HepG2 (cell line): ENCODE results near the gene WIPF2. TPM values are rescaled to one million over a fixed set of nuclear protein-coding genes. Genes with fewer than 3 reads are reported as not detected.

Experiments used
- ATAC-seq: fragments of 200-7000 bp; cut with Tn5 transposase; 3 replicates; pipeline ENCODE4 v1.9.1; 2020; ENCODE audit warnings: mild to moderate bottlenecking, moderate library complexity
- BruUV-seq: library from RNA; stranded (reverse); fragments of 400-500 nt; replicated peaks from 2 replicates; lab custom pipeline; 2021; lab: Mats Ljungman, UMichigan
- CTCF ChIA-PET: fragments of 300-600 bp; formaldehyde crosslinking; extraction: SDS; loops from one replicate; lab custom pipeline; 2021; ENCODE audit warnings: low total read pairs, inconsistent platforms, low intra/inter-chr PET ratio; lab: Yijun Ruan, JAX
- POLR2A ChIA-PET: fragments of 350-600 bp; sonication (Branson Sonifier 250); formaldehyde crosslinking; loops from one replicate; lab custom pipeline; 2020; ENCODE audit warnings: antibody characterized with exemption, inconsistent platforms; lab: Yijun Ruan, JAX
- DNase-seq: peaks from one replicate; pipeline ENCODE4 v3.0.0-alpha.2; 2015; ENCODE audit warnings: low spot score
- FAIRE-seq: peaks from 3 replicates; lab custom pipeline; 2011; peaks lifted over from hg19 to GRCh38; lab: Jason Lieb, UNC
- H2AFZ ChIP-seq: one replicate; pipeline ENCODE4 v1.6.1; 2011; ENCODE audit warnings: low read length, inconsistent platforms
- H3K27ac ChIP-seq: fragments of 300-600 bp; 3 replicates; pipeline ENCODE4 v1.8.0; 2011; ENCODE audit warnings: mixed run types, mild to moderate bottlenecking, mixed read lengths, low read length, inconsistent platforms; ENCODE audit not compliant: insufficient read depth; ENCODE audit errors: extremely low read length
- H3K27me3 ChIP-seq, 2 experiments: fragments of 200-600 bp in 1 of 2; 2 replicates in 1 of 2; 3 replicates in 1 of 2; pipeline versions ENCODE4 v1.6.0 to v1.8.0; 2011; ENCODE audit warnings: low read length in 2 of 2, mild to moderate bottlenecking in 2 of 2, moderate library complexity in 2 of 2, inconsistent platforms in 1 of 2; ENCODE audit not compliant: insufficient read depth in 2 of 2, control insufficient read depth in 1 of 2
- H3K36me3 ChIP-seq, 2 experiments: fragments of 200-600 bp in 1 of 2; replicated peaks in 1 of 2; 2 replicates in 1 of 2; 3 replicates in 1 of 2; pipeline versions ENCODE4 v1.5.1 to v1.8.0; 2011; ENCODE audit warnings: low read length in 2 of 2, inconsistent platforms in 1 of 2; ENCODE audit not compliant: insufficient read depth in 2 of 2, control insufficient read depth in 1 of 2
- H3K4me1 ChIP-seq: 2 replicates; pipeline ENCODE4 v1.5.1; 2012; ENCODE audit warnings: low read length, inconsistent platforms; ENCODE audit not compliant: insufficient read depth
- H3K4me2 ChIP-seq: 2 replicates; pipeline ENCODE4 v1.6.0; 2011; ENCODE audit warnings: low read depth, low read length, inconsistent platforms
- H3K4me3 ChIP-seq, 3 experiments: fragments of 200-600 bp in 1 of 3; sonication (generic), shearing (Covaris generic) in 1 of 3; replicated peaks in 1 of 3; 2 replicates each; pipeline ENCODE4 v1.5.1; 2011 to 2016; ENCODE audit warnings: low read length in 3 of 3, inconsistent platforms in 2 of 3, low read depth in 2 of 3, mild to moderate bottlenecking in 2 of 3, control low read depth in 1 of 3, mixed read lengths in 1 of 3; ENCODE audit not compliant: insufficient read depth in 1 of 3
- H3K79me2 ChIP-seq: one replicate; pipeline ENCODE4 v1.6.1; 2011; ENCODE audit warnings: low read length, inconsistent platforms; ENCODE audit not compliant: insufficient read depth
- H3K9ac ChIP-seq: 2 replicates; pipeline ENCODE4 v1.6.0; 2011; ENCODE audit warnings: mild to moderate bottlenecking, low read depth, low read length, inconsistent platforms; ENCODE audit not compliant: insufficient read depth
- H3K9me3 ChIP-seq: 2 replicates; pipeline ENCODE4 v1.5.1; 2012; ENCODE audit warnings: mild to moderate bottlenecking, low read length
- H4K20me1 ChIP-seq: 2 replicates; pipeline ENCODE4 v1.6.0; 2011; ENCODE audit warnings: inconsistent platforms, mild to moderate bottlenecking, low read length, moderate library complexity; ENCODE audit not compliant: insufficient read depth
- ATF7-NPFF ChIP-seq: sonication (generic); formaldehyde crosslinking; IDR thresholded peaks from 2 replicates; pipeline ENCODE4 v1.8.1; 2023; ENCODE audit warnings: mild to moderate bottlenecking, low read depth, missing genetic modification reagents, moderate library complexity
- ATM ChIP-seq: fragments of 450-650 bp; IDR thresholded peaks from 2 replicates; pipeline ENCODE4 v1.7.1; 2017; ENCODE audit warnings: mild to moderate bottlenecking, borderline replicate concordance
- BORCS8-MEF2B ChIP-seq: sonication (generic); formaldehyde crosslinking; IDR thresholded peaks from 2 replicates; pipeline ENCODE4 v1.8.0; 2022; ENCODE audit warnings: mild to moderate bottlenecking, missing genetic modification reagents
- GFI1 ChIP-seq: sonication (generic); formaldehyde crosslinking; IDR thresholded peaks from 2 replicates; pipeline ENCODE4 v1.5.0; 2020; ENCODE audit warnings: missing genetic modification reagents, mild to moderate bottlenecking, borderline replicate concordance
- HNRNPK ChIP-seq: fragments of 200-400 bp; formaldehyde crosslinking; IDR thresholded peaks from 2 replicates; pipeline ENCODE4 v1.6.1; 2018; ENCODE audit warnings: low read length, low read depth, moderate library complexity, mild to moderate bottlenecking; ENCODE audit not compliant: poor library complexity, severe bottlenecking
- HNRNPL ChIP-seq: fragments of 200-400 bp; formaldehyde crosslinking; IDR thresholded peaks from 2 replicates; pipeline ENCODE4 v1.6.1; 2017; ENCODE audit warnings: mild to moderate bottlenecking, low read depth, low read length
- HNRNPLL ChIP-seq: fragments of 200-400 bp; formaldehyde crosslinking; IDR thresholded peaks from 2 replicates; pipeline ENCODE4 v1.6.1; 2017; ENCODE audit warnings: mild to moderate bottlenecking, low read depth, low read length; ENCODE audit not compliant: poor library complexity, severe bottlenecking
- MED8 ChIP-seq: sonication (generic); formaldehyde crosslinking; IDR thresholded peaks from 2 replicates; pipeline ENCODE4 v1.8.1; 2023; ENCODE audit warnings: mild to moderate bottlenecking, missing genetic modification reagents; ENCODE audit not compliant: insufficient replicate concordance
- PBX3 ChIP-seq: sonication (generic); formaldehyde crosslinking; IDR thresholded peaks from 2 replicates; pipeline ENCODE4 v1.8.1; 2023; ENCODE audit warnings: missing genetic modification reagents, inconsistent platforms, borderline replicate concordance
- YY1 ChIP-seq: IDR thresholded peaks from 2 replicates; pipeline ENCODE4 v1.6.1; 2011; ENCODE audit warnings: low read length, low read depth, moderate library complexity, mild to moderate bottlenecking; ENCODE audit not compliant: insufficient read depth, insufficient replicate concordance
- ZFP36L1 ChIP-seq: sonication (generic); formaldehyde crosslinking; IDR thresholded peaks from 2 replicates; pipeline ENCODE4 v1.8.0; 2022; ENCODE audit warnings: mild to moderate bottlenecking, missing genetic modification reagents, moderate library complexity
- ZNF343 ChIP-seq: sonication (generic); formaldehyde crosslinking; IDR thresholded peaks from 2 replicates; pipeline ENCODE4 v1.4.0; 2020; ENCODE audit warnings: mild to moderate bottlenecking, missing genetic modification reagents
- ZNF776 ChIP-seq: sonication (generic); formaldehyde crosslinking; IDR thresholded peaks from 2 replicates; pipeline ENCODE4 v1.4.0; 2020; ENCODE audit warnings: mild to moderate bottlenecking, missing genetic modification reagents
- ZSCAN21 ChIP-seq: sonication (generic); formaldehyde crosslinking; IDR thresholded peaks from 2 replicates; pipeline ENCODE4 v1.8.0; 2022; ENCODE audit warnings: mild to moderate bottlenecking, missing genetic modification reagents, moderate library complexity, borderline replicate concordance
- WGBS: methylation state at CpG from one replicate; pipeline ENCODE4 v1.1.6; 2017; ENCODE audit warnings: low lambda C conversion rate; 5-methylcytosine and 5-hydroxymethylcytosine counted together
- in situ Hi-C: cut with HindIII; loops from 2 replicates; pipeline ENCODE4 v1.10.0; 2017; ENCODE audit warnings: low pct_unique_long_range_greater_than_20kb; ENCODE audit not compliant: extremely low pct_ligation_motif_present
- intact Hi-C: fragments of 100-400 bp; cut with micrococcal nuclease; formaldehyde crosslinking; loops from one replicate; pipeline ENCODE4 v1.10.0; 2022; ENCODE audit not compliant: unreplicated experiment
- polyA plus RNA-seq, 8 experiments: library from polyadenylated mRNA; depleted of rRNA in 3 of 8; stranded (reverse) in 7 of 8; unstranded in 1 of 8; fragments of >200 nt; fragmentation: Illumina TruSeq in 4 of 8; extraction: Trizol in 4 of 8; gene quantifications; 2 replicates each; pipeline versions ENCODE4 v1.2.1 to v1.2.3, GENCODE V29; 2011 to 2016; ENCODE audit warnings: low read depth in 4 of 8, missing spikeins in 1 of 8, mixed read lengths in 1 of 8; ENCODE audit not compliant: insufficient read depth in 1 of 8
- total RNA-seq, 5 experiments: library from RNA; depleted of rRNA; stranded (reverse); fragments of >200 nt; fragmentation: Illumina TruSeq; extraction: Trizol; gene quantifications; 2 replicates each; pipeline ENCODE4 v1.2.3, GENCODE V29; 2016; ENCODE audit warnings: low read depth in 1 of 5
- TF ChIP-seq, protein P1 (sequence below): sonication (generic); formaldehyde crosslinking; IDR thresholded peaks from 2 replicates; pipeline ENCODE4 v1.5.1; 2020; ENCODE audit warnings: missing genetic modification reagents, mild to moderate bottlenecking, borderline replicate concordance
- TF ChIP-seq, protein P2 (sequence below): sonication (generic); formaldehyde crosslinking; IDR thresholded peaks from 2 replicates; pipeline ENCODE4 v1.5.0; 2020; ENCODE audit warnings: missing genetic modification reagents

Gene WIPF2
- total and polyA plus RNA-seq, 2 of the 13 experiments (the other 11 are each of a cell fraction or from before 2014, with no cell fraction given): 7.2 to 10.8 TPM

DNA sequence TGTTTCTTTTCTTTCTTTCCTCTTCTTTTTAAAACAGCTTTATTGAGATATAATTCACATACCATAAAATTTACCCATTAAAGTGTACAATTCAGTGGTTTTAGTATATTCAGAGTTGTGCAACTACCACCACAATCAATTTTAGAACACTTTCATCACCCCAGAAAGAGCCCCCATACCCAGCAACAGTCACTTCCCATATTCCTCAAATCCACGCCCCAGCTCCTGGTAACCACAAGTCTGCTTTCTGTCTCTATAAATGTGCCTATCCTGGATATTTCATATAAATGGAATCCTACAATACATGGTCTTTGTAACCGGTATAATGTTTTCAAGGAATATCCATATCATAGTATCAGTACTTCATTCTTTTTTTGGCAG, 109.3 kb downstream of the WIPF2 start (continued):
- TF ChIP-seq PBX3 (CRISPR knock-in tag) (no peak), ZNF343 (CRISPR knock-in tag) (no peak)
- TF ChIP-seq, protein P1, sequence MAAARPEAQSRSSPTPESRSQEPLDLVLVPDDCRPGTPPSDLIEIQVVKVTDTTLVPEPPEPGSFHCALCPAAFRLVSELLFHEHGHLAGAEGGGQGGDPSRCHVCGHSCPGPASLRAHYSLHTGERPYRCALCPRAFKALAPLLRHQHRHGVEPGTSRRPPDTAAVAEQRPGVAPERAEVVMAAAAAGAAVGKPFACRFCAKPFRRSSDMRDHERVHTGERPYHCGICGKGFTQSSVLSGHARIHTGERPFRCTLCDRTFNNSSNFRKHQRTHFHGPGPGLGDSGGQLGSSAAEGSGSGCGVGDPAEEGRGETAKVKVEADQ: no peak
- TF ChIP-seq, all 625 proteins: peak for 0

DNA sequence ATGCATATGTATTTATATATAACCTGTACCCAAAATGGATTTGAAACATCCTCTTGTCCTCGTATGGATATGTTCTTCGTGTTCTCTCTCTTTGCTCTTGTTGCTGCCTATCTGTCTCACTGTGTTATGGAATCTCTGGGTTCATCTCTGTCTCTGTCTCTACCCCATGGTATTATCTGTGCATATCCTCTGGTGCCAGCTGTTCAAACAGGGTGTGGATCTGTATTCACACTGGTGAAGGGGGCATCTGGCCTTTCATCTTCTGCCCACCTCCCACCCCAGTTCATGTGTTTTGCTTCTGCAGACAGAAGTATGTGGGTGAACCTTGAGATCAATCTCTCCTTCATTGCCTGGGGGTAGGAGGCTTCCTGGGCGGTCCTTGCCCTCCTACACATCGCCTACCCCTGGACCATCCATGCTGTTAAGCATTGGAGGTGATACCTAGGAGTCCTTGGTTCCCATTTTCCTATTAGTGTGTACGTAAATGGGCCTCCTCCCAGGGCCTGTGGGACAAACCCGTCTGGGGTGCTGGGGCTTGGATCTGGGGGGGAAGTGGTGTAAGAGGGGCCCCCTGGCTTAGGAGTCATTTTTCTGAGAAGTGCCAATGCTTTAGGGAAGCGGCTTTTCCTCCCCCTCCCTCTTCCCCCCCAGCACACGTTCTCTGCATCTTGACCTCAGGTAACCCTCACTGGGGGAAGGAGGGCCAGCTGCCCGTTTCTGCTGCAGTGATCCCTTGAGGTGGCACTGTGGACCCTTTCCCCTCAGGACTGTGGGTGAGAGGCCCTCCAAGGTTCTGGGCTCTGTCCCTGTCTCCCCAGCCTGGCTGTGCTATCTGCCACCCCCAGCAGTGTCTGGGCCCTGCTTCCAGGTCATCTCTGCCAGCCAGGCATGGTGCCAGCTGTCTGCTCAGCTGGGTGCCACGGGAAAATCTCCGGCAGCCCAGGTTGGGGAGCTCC, 111.0 kb downstream of the WIPF2 start:
- H4K20me1 ChIP-seq: peaks cover 23% of the 10 kb centered on the region
- ChIA-PET POLR2A (interaction anchor here (1.7 to 2.0 kb wide), 2 partner anchors 13 to 23 kb away, joined by 5 to 8 read pairs; no protein-coding TSS in a partner anchor), CTCF (no interaction called here)
- no peak overlapping the region for H2AFZ ChIP-seq
- H3K9ac ChIP-seq: no peak overlapping the region
- in situ Hi-C loops (no loop called here), intact Hi-C loops (no loop called here)
- no peak overlapping the region for H3K4me2 ChIP-seq
- H3K4me3 ChIP-seq: no peak overlapping the region
- H3K27me3 ChIP-seq: no peaks in the 10 kb centered on the region
- H3K36me3 ChIP-seq: peaks cover 0 to 6% of the 10 kb centered on the region in 2 experiments; a peak in 1 of 5 replicates
- 95% methylated on average over 11 of the region's 11 CpGs for WGBS
- no peak overlapping the region for H3K27ac ChIP-seq
- H3K4me1 ChIP-seq: peaks cover 84% of the 10 kb centered on the region
- H3K9me3 ChIP-seq: no peaks in the 10 kb centered on the region
- ATAC-seq (no peak), FAIRE-seq (no peak), DNase-seq (no peak)
- no TSS peak for BruUV-seq
- peaks cover 19% of the 10 kb centered on the region for H3K79me2 ChIP-seq
- TF ChIP-seq ZNF776 (CRISPR knock-in tag) (no peak), ATM (no peak), BORCS8-MEF2B (CRISPR knock-in tag) (no peak), YY1 (no peak), MED8 (CRISPR knock-in tag) (no peak), HNRNPL (0 out of 2 replicates have a peak, but pooled peaks have one; percentile 1), GFI1 (CRISPR knock-in tag) (no peak), ATF7-NPFF (no peak), ZFP36L1 (CRISPR knock-in tag) (no peak), HNRNPLL (no peak), HNRNPK (no peak), ZSCAN21 (CRISPR knock-in tag) (no peak)
- TF ChIP-seq, protein P2, sequence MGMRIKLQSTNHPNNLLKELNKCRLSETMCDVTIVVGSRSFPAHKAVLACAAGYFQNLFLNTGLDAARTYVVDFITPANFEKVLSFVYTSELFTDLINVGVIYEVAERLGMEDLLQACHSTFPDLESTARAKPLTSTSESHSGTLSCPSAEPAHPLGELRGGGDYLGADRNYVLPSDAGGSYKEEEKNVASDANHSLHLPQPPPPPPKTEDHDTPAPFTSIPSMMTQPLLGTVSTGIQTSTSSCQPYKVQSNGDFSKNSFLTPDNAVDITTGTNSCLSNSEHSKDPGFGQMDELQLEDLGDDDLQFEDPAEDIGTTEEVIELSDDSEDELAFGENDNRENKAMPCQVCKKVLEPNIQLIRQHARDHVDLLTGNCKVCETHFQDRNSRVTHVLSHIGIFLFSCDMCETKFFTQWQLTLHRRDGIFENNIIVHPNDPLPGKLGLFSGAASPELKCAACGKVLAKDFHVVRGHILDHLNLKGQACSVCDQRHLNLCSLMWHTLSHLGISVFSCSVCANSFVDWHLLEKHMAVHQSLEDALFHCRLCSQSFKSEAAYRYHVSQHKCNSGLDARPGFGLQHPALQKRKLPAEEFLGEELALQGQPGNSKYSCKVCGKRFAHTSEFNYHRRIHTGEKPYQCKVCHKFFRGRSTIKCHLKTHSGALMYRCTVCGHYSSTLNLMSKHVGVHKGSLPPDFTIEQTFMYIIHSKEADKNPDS (CRISPR knock-in tag): no peak
